Osteocyte (in vitro differentiated cells): ENCODE data around the gene CHRM3. TPM values are rescaled to one million over a fixed set of nuclear protein-coding genes. Genes with fewer than 3 reads are reported as not detected.

Experiments used
- DNase-seq: peaks from one replicate; pipeline ENCODE4 v3.0.0; 2021; ENCODE audit warnings: mixed read lengths; ENCODE audit not compliant: unreplicated experiment; ENCODE audit errors: extremely low spot score
- H3K27ac Mint-ChIP-seq: one replicate; pipeline ENCODE4 v1.8.0; 2021; ENCODE audit warnings: mild to moderate bottlenecking, mixed read lengths; ENCODE audit not compliant: unreplicated experiment
- H3K27me3 Mint-ChIP-seq: one replicate; pipeline ENCODE4 v1.8.0; 2021; ENCODE audit warnings: mixed read lengths; ENCODE audit not compliant: unreplicated experiment
- H3K36me3 Mint-ChIP-seq: one replicate; pipeline ENCODE4 v1.8.0; 2021; ENCODE audit warnings: mixed read lengths; ENCODE audit not compliant: unreplicated experiment
- H3K4me1 Mint-ChIP-seq: one replicate; pipeline ENCODE4 v1.8.0; 2021; ENCODE audit warnings: mixed read lengths; ENCODE audit not compliant: unreplicated experiment
- H3K4me3 Mint-ChIP-seq: one replicate; pipeline ENCODE4 v1.8.0; 2021; ENCODE audit warnings: mild to moderate bottlenecking, moderate library complexity, mixed read lengths; ENCODE audit not compliant: unreplicated experiment
- H3K9me3 Mint-ChIP-seq: one replicate; pipeline ENCODE4 v1.8.0; 2021; ENCODE audit warnings: mixed read lengths; ENCODE audit not compliant: unreplicated experiment
- CTCF ChIP-seq: fragments of 200-600 bp; sonication (generic); IDR thresholded peaks from 2 replicates; pipeline ENCODE4 v1.5.0; 2021; ENCODE audit warnings: antibody characterized with exemption, mild to moderate bottlenecking, moderate library complexity
- total RNA-seq: library from RNA; stranded (reverse); gene quantifications from 2 replicates; pipeline ENCODE4 v1.2.1, GENCODE V29; 2021

The CHRM3 gene
- total RNA-seq, 1 donor from 2014 or later = 0.30 TPM

GRCh38 chr1:239349699-239350098 is 36.7 kb upstream of the CHRM3 start:
- no peak overlapping the region for H3K27ac Mint-ChIP-seq
- TF ChIP-seq CTCF = no peak
- H3K4me1 Mint-ChIP-seq = no peaks in the 10 kb centered on the region
- no peaks in the 10 kb centered on the region for H3K36me3 Mint-ChIP-seq
- no peak overlapping the region for H3K4me3 Mint-ChIP-seq
- H3K27me3 Mint-ChIP-seq = no peaks in the 10 kb centered on the region
- H3K9me3 Mint-ChIP-seq = no peaks in the 10 kb centered on the region
- DNase-seq = no peak

DNA sequence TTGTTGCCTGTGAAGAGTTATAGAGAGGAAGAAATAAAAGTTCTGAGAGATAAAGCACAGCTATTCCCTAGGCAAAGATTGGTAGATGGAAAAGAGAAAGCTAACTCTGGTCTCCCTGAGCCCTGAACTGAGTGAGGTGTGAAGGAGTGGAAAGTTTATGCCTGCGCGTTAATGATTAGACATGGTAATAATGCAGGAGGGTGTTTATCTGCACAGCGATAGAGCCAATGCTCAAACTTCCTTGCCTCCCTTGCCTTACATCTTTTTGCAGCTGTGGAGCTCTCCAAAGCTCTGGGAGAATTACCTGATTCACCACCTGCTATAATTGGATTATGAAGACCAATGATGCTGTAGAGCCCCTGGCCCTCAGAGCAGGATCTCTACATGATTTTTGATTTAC is 32.8 kb upstream of the CHRM3 start:
- no peak for DNase-seq
- Mint-ChIP-seq H3K36me3 (no peaks in the 10 kb centered on the region), H3K9me3 (no peaks in the 10 kb centered on the region), H3K4me1 (no peaks in the 10 kb centered on the region), H3K27me3 (peaks cover 5% of the 10 kb centered on the region), H3K4me3 (no peak overlapping the region), H3K27ac (no peak overlapping the region)
- TF ChIP-seq CTCF = no peak

GRCh38 chr1:239354231-239354630 is 32.1 kb upstream of the CHRM3 start:
- H3K36me3 Mint-ChIP-seq = no peaks in the 10 kb centered on the region
- no peaks in the 10 kb centered on the region for H3K9me3 Mint-ChIP-seq
- TF ChIP-seq CTCF = no peak
- H3K4me3 Mint-ChIP-seq = no peak overlapping the region
- no peak overlapping the region for H3K27ac Mint-ChIP-seq
- no peaks in the 10 kb centered on the region for H3K4me1 Mint-ChIP-seq
- DNase-seq = no peak
- peaks cover 5% of the 10 kb centered on the region for H3K27me3 Mint-ChIP-seq

DNA sequence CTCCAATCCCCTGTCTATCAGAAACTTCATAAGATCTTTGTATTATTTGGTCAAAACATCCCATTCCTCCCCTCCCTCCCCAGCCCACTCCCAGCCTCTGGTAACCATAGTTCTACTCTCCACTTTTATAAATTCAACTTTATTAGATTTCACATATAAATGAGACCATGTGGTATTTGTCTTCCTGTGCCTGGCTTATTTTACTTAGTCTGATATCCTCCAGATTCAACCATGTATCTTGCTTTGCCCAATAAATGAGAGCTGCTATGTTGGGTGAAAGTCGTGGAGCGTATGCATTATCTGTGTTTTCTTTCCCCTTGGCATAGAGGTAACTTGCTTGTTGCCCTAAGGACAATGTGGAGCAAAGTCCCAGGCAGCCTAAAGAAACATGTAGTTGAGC is 28.5 kb upstream of the CHRM3 start:
- Mint-ChIP-seq H3K27ac (no peak overlapping the region), H3K4me1 (no peaks in the 10 kb centered on the region), H3K36me3 (no peaks in the 10 kb centered on the region), H3K9me3 (no peaks in the 10 kb centered on the region), H3K27me3 (peaks cover 10% of the 10 kb centered on the region), H3K4me3 (no peak overlapping the region)
- DNase-seq = no peak
- no peak for TF ChIP-seq CTCF

- no peak for DNase-seq
- Mint-ChIP-seq H3K9me3 (no peaks in the 10 kb centered on the region), H3K4me3 (no peak overlapping the region), H3K36me3 (no peaks in the 10 kb centered on the region), H3K27me3 (peaks cover 22% of the 10 kb centered on the region), H3K27ac (no peak overlapping the region), H3K4me1 (no peaks in the 10 kb centered on the region)
- no peak for TF ChIP-seq CTCF
Observed at GRCh38 chr1:239361403-239361802, 25.0 kb upstream of the CHRM3 start.
